WTC11 (cell line): ENCODE results near the gene PLIN1. TPM values are rescaled to one million over a fixed set of nuclear protein-coding genes. Genes with fewer than 3 reads are reported as not detected.

ENCODE experiments used
- ATAC-seq: fragments of 200-7000 bp; cut with Tn5 transposase; 2 replicates; pipeline ENCODE4 v1.10.0; 2021; ENCODE audit warnings: mild to moderate bottlenecking, moderate library complexity
- CTCF ChIA-PET: fragments of 300-600 bp; sonication (Branson Sonifier 250); formaldehyde crosslinking; loops from one replicate; lab custom pipeline; 2021; ENCODE audit warnings: antibody characterized with exemption; lab: Charles Lee
- POLR2A ChIA-PET: fragments of 350-600 bp; sonication (Branson Sonifier 250); formaldehyde crosslinking; loops from one replicate; lab custom pipeline; 2021; ENCODE audit warnings: antibody characterized with exemption; lab: Charles Lee
- DNase-seq: peaks from one replicate; pipeline ENCODE4 v3.0.0; 2021; ENCODE audit warnings: low spot score
- H3K27ac Mint-ChIP-seq: 2 replicates; pipeline ENCODE4 v1.8.0; 2021; ENCODE audit warnings: mixed read lengths
- H3K27me3 Mint-ChIP-seq: 2 replicates; pipeline ENCODE4 v1.8.0; 2021; ENCODE audit warnings: low read depth, mild to moderate bottlenecking, moderate library complexity, mixed read lengths
- H3K36me3 Mint-ChIP-seq: 2 replicates; pipeline ENCODE4 v1.8.0; 2021; ENCODE audit warnings: mixed read lengths
- H3K4me1 Mint-ChIP-seq: 2 replicates; pipeline ENCODE4 v1.8.0; 2022; ENCODE audit warnings: mixed read lengths
- H3K4me3 Mint-ChIP-seq: 2 replicates; pipeline ENCODE4 v1.8.0; 2021; ENCODE audit warnings: mild to moderate bottlenecking, moderate library complexity, mixed read lengths
- H3K9me3 Mint-ChIP-seq: 2 replicates; pipeline ENCODE4 v1.8.0; 2021; ENCODE audit warnings: mixed read lengths
- AFF4 ChIP-seq: sonication (generic); formaldehyde crosslinking; IDR thresholded peaks from 2 replicates; pipeline ENCODE4 v1.8.1; 2023; ENCODE audit warnings: mild to moderate bottlenecking, missing genetic modification reagents, borderline replicate concordance
- ATF2 ChIP-seq: sonication (generic); formaldehyde crosslinking; IDR thresholded peaks from 2 replicates; pipeline ENCODE4 v1.8.1; 2022; ENCODE audit warnings: low read depth, missing genetic modification reagents, borderline replicate concordance
- ATF3 ChIP-seq: sonication (generic); formaldehyde crosslinking; conservative IDR thresholded peaks from 2 replicates; pipeline ENCODE4 v1.8.1; 2022; ENCODE audit warnings: mild to moderate bottlenecking, missing genetic modification reagents
- CREB1 ChIP-seq: sonication (generic); formaldehyde crosslinking; IDR thresholded peaks from 2 replicates; pipeline ENCODE4 v1.8.0; 2023; ENCODE audit warnings: mild to moderate bottlenecking, missing genetic modification reagents
- ELF4 ChIP-seq: sonication (generic); formaldehyde crosslinking; IDR thresholded peaks from 2 replicates; pipeline ENCODE4 v1.8.1; 2022; ENCODE audit warnings: low read depth, mild to moderate bottlenecking, moderate library complexity, missing genetic modification reagents
- ESRRA ChIP-seq: sonication (generic); formaldehyde crosslinking; IDR thresholded peaks from 2 replicates; pipeline ENCODE4 v1.8.1; 2022; ENCODE audit warnings: mild to moderate bottlenecking, missing genetic modification reagents, borderline replicate concordance
- KAT7 ChIP-seq: sonication (generic); formaldehyde crosslinking; IDR thresholded peaks from 2 replicates; pipeline ENCODE4 v1.8.1; 2023; ENCODE audit warnings: missing genetic modification reagents, mild to moderate bottlenecking, borderline replicate concordance
- RELA ChIP-seq: sonication (generic); formaldehyde crosslinking; IDR thresholded peaks from 2 replicates; pipeline ENCODE4 v1.8.1; 2022; ENCODE audit warnings: missing genetic modification reagents, mild to moderate bottlenecking, borderline replicate concordance
- STAT6 ChIP-seq: sonication (generic); formaldehyde crosslinking; conservative IDR thresholded peaks from 2 replicates; pipeline ENCODE4 v1.8.1; 2023; ENCODE audit warnings: mild to moderate bottlenecking, low read depth, missing genetic modification reagents, moderate library complexity
- TCF7 ChIP-seq: sonication (generic); formaldehyde crosslinking; IDR thresholded peaks from 2 replicates; pipeline ENCODE4 v1.8.0; 2022; ENCODE audit warnings: mild to moderate bottlenecking, low read depth, missing genetic modification reagents, moderate library complexity
- TP53 ChIP-seq: sonication (generic); formaldehyde crosslinking; IDR thresholded peaks from 2 replicates; pipeline ENCODE4 v1.8.1; 2023; ENCODE audit warnings: mild to moderate bottlenecking, missing genetic modification reagents
- ZMAT4 ChIP-seq: fragments of 250-450 bp; sonication (Bioruptor Pico); IDR thresholded peaks from 2 replicates; pipeline ENCODE4 v1.9.0; 2021; ENCODE audit warnings: mild to moderate bottlenecking
- ZNF121 ChIP-seq: sonication (generic); formaldehyde crosslinking; IDR thresholded peaks from 2 replicates; pipeline ENCODE4 v1.8.0; 2023; ENCODE audit warnings: missing genetic modification reagents
- ZNF232 ChIP-seq: sonication (generic); formaldehyde crosslinking; IDR thresholded peaks from 2 replicates; pipeline ENCODE4 v1.8.0; 2022; ENCODE audit warnings: mild to moderate bottlenecking, missing genetic modification reagents
- ZNF281 ChIP-seq: sonication (generic); formaldehyde crosslinking; IDR thresholded peaks from 2 replicates; pipeline ENCODE4 v1.8.0; 2023; ENCODE audit warnings: mild to moderate bottlenecking, missing genetic modification reagents
- ZNF416 ChIP-seq: fragments of 250-450 bp; sonication (Bioruptor Pico); IDR thresholded peaks from 2 replicates; pipeline ENCODE4 v1.9.0; 2021; ENCODE audit warnings: mild to moderate bottlenecking, inconsistent platforms
- ZNF671 ChIP-seq: fragments of 250-450 bp; sonication (Bioruptor Pico); IDR thresholded peaks from 2 replicates; pipeline ENCODE4 v1.8.0; 2021; ENCODE audit warnings: mild to moderate bottlenecking
- total RNA-seq: library from RNA; stranded (reverse); gene quantifications from 3 replicates; pipeline ENCODE4 v1.2.3, GENCODE V29; 2021

Gene PLIN1
- total RNA-seq, 1 experiment from 2014 or later = 0.70 TPM

GRCh38 chr15:89642106-89642505 lies 37.1 kb downstream of the PLIN1 start (continued):
- TF ChIP-seq ATF2 (CRISPR knock-in tag) (no peak), RELA (CRISPR knock-in tag) (no peak), ELF4 (CRISPR knock-in tag) (no peak)

- H3K4me3 Mint-ChIP-seq = no peak overlapping the region
- POLR2A ChIA-PET = no interaction called here
- H3K27ac Mint-ChIP-seq = no peak overlapping the region
- DNase-seq (no peak), ATAC-seq (no peak)
- no peaks in the 10 kb centered on the region for H3K4me1 Mint-ChIP-seq
- H3K9me3 Mint-ChIP-seq = peaks cover 3% of the 10 kb centered on the region; the same call in 1 of the 2 replicates
- peaks cover 46% of the 10 kb centered on the region for H3K36me3 Mint-ChIP-seq
- no peaks in the 10 kb centered on the region for H3K27me3 Mint-ChIP-seq
- TF ChIP-seq ELF4 (CRISPR knock-in tag) = no peak
- no peak for TF ChIP-seq TP53 (CRISPR knock-in tag)
- TF ChIP-seq ATF3 (CRISPR knock-in tag) = no peak
- no peak for TF ChIP-seq ZNF281 (CRISPR knock-in tag)
- no peak for TF ChIP-seq ZNF121 (CRISPR knock-in tag)
- TF ChIP-seq ZMAT4 (CRISPR knock-in tag) = no peak
- TF ChIP-seq KAT7 (CRISPR knock-in tag) = no peak
- TF ChIP-seq STAT6 (CRISPR knock-in tag) = no peak
- no peak for TF ChIP-seq ATF2 (CRISPR knock-in tag)
- TF ChIP-seq ESRRA (CRISPR knock-in tag) = no peak
- TF ChIP-seq ZNF416 (CRISPR knock-in tag) = no peak
- no peak for TF ChIP-seq TCF7
- CTCF ChIA-PET = no interaction called here
These were observed 38.1 kb downstream of the PLIN1 start for GRCh38 chr15:89641053-89641452.

- CTCF ChIA-PET = no interaction called here
- Mint-ChIP-seq H3K27ac (no peak overlapping the region), H3K9me3 (peaks cover 7% of the 10 kb centered on the region), H3K36me3 (peaks cover 53% of the 10 kb centered on the region), H3K4me1 (no peaks in the 10 kb centered on the region), H3K4me3 (no peak overlapping the region), H3K27me3 (peaks cover 3% of the 10 kb centered on the region; the same call in 1 of the 2 replicates)
- no peak for ATAC-seq
- DNase-seq = no peak
- TF ChIP-seq TP53 (CRISPR knock-in tag) = no peak
- no peak for TF ChIP-seq ZNF232
- TF ChIP-seq AFF4 (CRISPR knock-in tag) = no peak
- TF ChIP-seq CREB1 (CRISPR knock-in tag) = no peak
- TF ChIP-seq ZNF671 (CRISPR knock-in tag) = no peak
- TF ChIP-seq ATF3 (CRISPR knock-in tag) = no peak
- POLR2A ChIA-PET = no interaction called here
These were observed 38.9 kb downstream of the PLIN1 start for GRCh38 chr15:89640245-89640644.
